IMR-90 (cell line): ENCODE results near the gene RAP2B. TPM values are rescaled to one million over a fixed set of nuclear protein-coding genes. Genes with fewer than 3 reads are reported as not detected.

ENCODE experiments used
- ATAC-seq: fragments of 200-7000 bp; cut with Tn5 transposase; 2 replicates; pipeline ENCODE4 v1.9.1; 2020; ENCODE audit warnings: low read depth, mild to moderate bottlenecking, moderate library complexity
- Bru-seq: library from RNA; stranded (reverse); fragments of 400-500 nt; gene quantifications from one replicate; lab custom pipeline; 2021; lab: Mats Ljungman, UMichigan
- BruChase-seq, 2 experiments: library from RNA; stranded (reverse); fragments of 400-500 nt; gene quantifications; one replicate each; lab custom pipeline; 2021; lab: Mats Ljungman, UMichigan
- BruUV-seq: library from RNA; stranded (reverse); fragments of 400-500 nt; replicated peaks from 2 replicates; lab custom pipeline; 2021; lab: Mats Ljungman, UMichigan
- CTCF ChIA-PET: fragments of 300-600 bp; formaldehyde crosslinking; extraction: SDS; loops from one replicate; lab custom pipeline; 2021; ENCODE audit warnings: antibody characterized with exemption; lab: Yijun Ruan, JAX
- POLR2A ChIA-PET: fragments of 300-600 bp; sonication (Branson Sonifier 250); formaldehyde crosslinking; loops from one replicate; lab custom pipeline; 2022; ENCODE audit warnings: antibody characterized with exemption; ENCODE audit not compliant: unreplicated experiment; lab: Charles Lee
- DNase-seq: peaks from one replicate; pipeline ENCODE4 v3.0.0; 2013
- H2AFZ ChIP-seq: replicated peaks from 2 replicates; pipeline ENCODE3; 2013; ENCODE audit warnings: low read length, mild to moderate bottlenecking; ENCODE audit not compliant: poor library complexity
- H2AK5ac ChIP-seq: 2 replicates; pipeline ENCODE4 v1.6.1; 2013; ENCODE audit warnings: low read depth, low read length, inconsistent platforms
- H2AK9ac ChIP-seq: replicated peaks from 2 replicates; pipeline ENCODE3; 2013; ENCODE audit warnings: mild to moderate bottlenecking, low read depth, low read length, moderate library complexity; ENCODE audit not compliant: poor library complexity
- H2BK120ac ChIP-seq: 2 replicates; pipeline ENCODE4 v1.6.1; 2013; ENCODE audit warnings: low read depth, low read length, inconsistent platforms
- H2BK15ac ChIP-seq: 3 replicates; pipeline ENCODE4 v1.6.1; 2013; ENCODE audit warnings: low read depth, low read length, inconsistent platforms
- H2BK20ac ChIP-seq: 2 replicates; pipeline ENCODE4 v1.6.1; 2013; ENCODE audit warnings: low read depth, mild to moderate bottlenecking, inconsistent platforms, low read length, moderate library complexity
- H2BK5ac ChIP-seq: 2 replicates; pipeline ENCODE4 v1.6.1; 2013; ENCODE audit warnings: mild to moderate bottlenecking, low read depth, low read length, inconsistent platforms; ENCODE audit not compliant: poor library complexity, severe bottlenecking
- H3K14ac ChIP-seq: replicated peaks from 2 replicates; pipeline ENCODE4 v1.6.1; 2013; ENCODE audit warnings: low read depth, low read length, inconsistent platforms
- H3K18ac ChIP-seq: 2 replicates; pipeline ENCODE4 v1.6.1; 2013; ENCODE audit warnings: low read depth, low read length, control low read depth
- H3K23ac ChIP-seq: 2 replicates; pipeline ENCODE4 v1.6.1; 2013; ENCODE audit warnings: low read depth, low read length, inconsistent platforms
- H3K27ac ChIP-seq: 2 replicates; pipeline ENCODE4 v1.5.1; 2013; ENCODE audit warnings: mild to moderate bottlenecking, control low read depth, low read length; ENCODE audit not compliant: insufficient read depth
- H3K27me3 ChIP-seq: 2 replicates; pipeline ENCODE4 v1.6.1; 2013; ENCODE audit warnings: low read length; ENCODE audit not compliant: control insufficient read depth, insufficient read depth
- H3K36me3 ChIP-seq: 2 replicates; pipeline ENCODE4 v1.6.1; 2013; ENCODE audit warnings: low read length, mixed read lengths; ENCODE audit not compliant: control insufficient read depth, insufficient read depth
- H3K4ac ChIP-seq: 2 replicates; pipeline ENCODE4 v1.6.1; 2013; ENCODE audit warnings: low read depth, low read length, inconsistent platforms
- H3K4me1 ChIP-seq: 2 replicates; pipeline ENCODE4 v1.6.1; 2013; ENCODE audit warnings: low read length, mixed read lengths; ENCODE audit not compliant: control insufficient read depth, insufficient read depth
- H3K4me2 ChIP-seq: 2 replicates; pipeline ENCODE4 v1.6.1; 2013; ENCODE audit warnings: low read depth, mild to moderate bottlenecking, control low read depth, low read length, moderate library complexity
- H3K4me3 ChIP-seq: 2 replicates; pipeline ENCODE4 v1.5.1; 2013; ENCODE audit warnings: low read depth, mild to moderate bottlenecking, control low read depth, low read length, moderate library complexity; ENCODE audit not compliant: insufficient read depth
- H3K56ac ChIP-seq: 2 replicates; pipeline ENCODE4 v1.6.1; 2013; ENCODE audit warnings: low read length, inconsistent platforms; ENCODE audit not compliant: insufficient read depth; ENCODE audit errors: extremely low read depth
- H3K79me1 ChIP-seq, 2 experiments: 2 replicates each; pipeline ENCODE4 v1.6.1; 2013; ENCODE audit warnings: low read length in 2 of 2, inconsistent platforms in 1 of 2, low read depth in 1 of 2
- H3K9ac ChIP-seq: 2 replicates; pipeline ENCODE4 v1.6.1; 2013; ENCODE audit warnings: low read depth, low read length, control low read depth
- H3K9me1 ChIP-seq: 2 replicates; pipeline ENCODE4 v1.6.1; 2013; ENCODE audit warnings: low read length, inconsistent platforms; ENCODE audit not compliant: insufficient read depth
- H3K9me3 ChIP-seq: 2 replicates; pipeline ENCODE4 v1.6.1; 2013; ENCODE audit warnings: low read length; ENCODE audit not compliant: control insufficient read depth, insufficient read depth
- H4K20me1 ChIP-seq: 2 replicates; pipeline ENCODE4 v1.6.1; 2013; ENCODE audit warnings: low read length, inconsistent platforms; ENCODE audit not compliant: insufficient read depth
- H4K5ac ChIP-seq: 2 replicates; pipeline ENCODE4 v1.6.1; 2013; ENCODE audit warnings: mild to moderate bottlenecking, low read depth, low read length, control low read depth
- H4K8ac ChIP-seq, 2 experiments: 2 replicates each; pipeline ENCODE4 v1.6.1; 2013; ENCODE audit warnings: low read depth in 2 of 2, low read length in 2 of 2, control low read depth in 1 of 2, inconsistent platforms in 1 of 2
- H4K91ac ChIP-seq: 2 replicates; pipeline ENCODE4 v1.6.1; 2013; ENCODE audit warnings: low read depth, low read length, inconsistent platforms; ENCODE audit not compliant: insufficient read depth
- FOS ChIP-seq: fragments of 150-350 bp; IDR thresholded peaks from 2 replicates; pipeline ENCODE4 v1.6.1; 2016; ENCODE audit warnings: low read depth, low read length
- MAFK ChIP-seq: IDR thresholded peaks from 2 replicates; pipeline ENCODE4 v1.6.1; 2012; ENCODE audit warnings: low read depth, low read length, improper control_type of control experiment
- MAZ ChIP-seq: IDR thresholded peaks from 2 replicates; pipeline ENCODE4 v1.6.1; 2012; ENCODE audit warnings: low read depth, mild to moderate bottlenecking, low read length, improper control_type of control experiment, moderate library complexity, borderline replicate concordance
- MXI1 ChIP-seq: IDR thresholded peaks from 2 replicates; pipeline ENCODE4 v1.6.1; 2012; ENCODE audit warnings: low read depth, mild to moderate bottlenecking, low read length, moderate library complexity, borderline replicate concordance
- RAD21 ChIP-seq: IDR thresholded peaks from 2 replicates; pipeline ENCODE4 v1.6.1; 2012; ENCODE audit warnings: low read length, improper control_type of control experiment
- RFX5 ChIP-seq: IDR thresholded peaks from 2 replicates; pipeline ENCODE4 v1.8.0; 2012; ENCODE audit warnings: low read depth, mild to moderate bottlenecking, low read length, moderate library complexity
- WGBS, 2 experiments: methylation state at CpG; one replicate each; pipeline versions ENCODE4 v1.1.5 to v1.1.7; 2013; ENCODE audit warnings: missing lambda C conversion rate in 2 of 2; ENCODE audit not compliant: insufficient read length in 1 of 2; ENCODE audit errors: extremely low coverage in 2 of 2; 5-methylcytosine and 5-hydroxymethylcytosine counted together
- dilution Hi-C: fragments of 300-500 bp; cut with HindIII; formaldehyde crosslinking; loops from one replicate; pipeline ENCODE4 v1.14.3; 2018; ENCODE audit warnings: low sequenced_read_pairs; ENCODE audit not compliant: unreplicated experiment
- in situ Hi-C: fragments of 300-500 bp; cut with MboI; formaldehyde crosslinking; loops from 3 replicates; pipeline ENCODE4 v1.14.3; 2019; ENCODE audit warnings: low sequenced_read_pairs, inconsistent platforms, mixed read lengths
- intact Hi-C: fragments of 100-400 bp; cut with micrococcal nuclease; formaldehyde crosslinking; loops from 2 replicates; pipeline ENCODE4 v1.10.0; 2022
- long read RNA-seq: library from polyadenylated mRNA; unstranded; transcript quantifications from one replicate; pipeline ENCODE4 v2.0.0, GENCODE V29; 2021; ENCODE audit not compliant: unreplicated experiment
- polyA plus RNA-seq, 3 experiments: library from polyadenylated mRNA; depleted of rRNA; stranded (reverse); fragments of >200 nt; gene quantifications; 2 replicates each; pipeline ENCODE4 v1.2.3, GENCODE V29; 2012; ENCODE audit warnings: low replicate concordance in 1 of 3
- total RNA-seq: library from RNA; depleted of rRNA; stranded (reverse); fragments of >200 nt; gene quantifications from 2 replicates; pipeline ENCODE4 v1.2.3, GENCODE V29; 2012; rRNA removed
- TF ChIP-seq, protein P1 (sequence below): fragments of 150-350 bp; IDR thresholded peaks from 2 replicates; pipeline ENCODE4 v1.6.1; 2017; ENCODE audit warnings: mild to moderate bottlenecking, antibody characterized with exemption, low read length, low read depth
- TF ChIP-seq, protein P2 (sequence below): conservative IDR thresholded peaks from 2 replicates; pipeline ENCODE4 v1.5.1; 2012; ENCODE audit warnings: mild to moderate bottlenecking, low read depth, low read length, improper control_type of control experiment
- TF ChIP-seq, protein P3 (sequence below): fragments of 150-350 bp; IDR thresholded peaks from 2 replicates; pipeline ENCODE4 v1.6.1; 2016; ENCODE audit warnings: low read depth, mild to moderate bottlenecking, low read length, moderate library complexity, borderline replicate concordance

RAP2B gene
- total RNA-seq (12.4 and 18.1 TPM in 2 replicates), polyA plus RNA-seq (2012; rRNA removed) (6.1 and 6.6 TPM in 2 replicates), Bru-seq, nascent RNA (percentile 73 among the genes with signal in this experiment), BruChase-seq, experiment 1, labeled RNA remaining after a 6-hour chase (percentile 75 among the genes with signal in this experiment), BruChase-seq, experiment 2, labeled RNA remaining after a 2-hour chase (percentile 95 among the genes with signal in this experiment)
- 6.3 and 6.4 TPM in 2 replicates for polyA plus RNA-seq (2012; cell fraction: cytosol; rRNA removed)
- 2.0 and 2.1 TPM in 2 replicates for polyA plus RNA-seq (2012; cell fraction: nucleus; rRNA removed; ENCODE audit: low replicate concordance)
- long read RNA-seq, full-length matches to known transcripts, result 30 of 30 reads
- long read RNA-seq, partial matches to known transcripts, result 0 of 30 reads
- long read RNA-seq, other reads (novel, unspliced or antisense), result 0 of 30 reads

DNA sequence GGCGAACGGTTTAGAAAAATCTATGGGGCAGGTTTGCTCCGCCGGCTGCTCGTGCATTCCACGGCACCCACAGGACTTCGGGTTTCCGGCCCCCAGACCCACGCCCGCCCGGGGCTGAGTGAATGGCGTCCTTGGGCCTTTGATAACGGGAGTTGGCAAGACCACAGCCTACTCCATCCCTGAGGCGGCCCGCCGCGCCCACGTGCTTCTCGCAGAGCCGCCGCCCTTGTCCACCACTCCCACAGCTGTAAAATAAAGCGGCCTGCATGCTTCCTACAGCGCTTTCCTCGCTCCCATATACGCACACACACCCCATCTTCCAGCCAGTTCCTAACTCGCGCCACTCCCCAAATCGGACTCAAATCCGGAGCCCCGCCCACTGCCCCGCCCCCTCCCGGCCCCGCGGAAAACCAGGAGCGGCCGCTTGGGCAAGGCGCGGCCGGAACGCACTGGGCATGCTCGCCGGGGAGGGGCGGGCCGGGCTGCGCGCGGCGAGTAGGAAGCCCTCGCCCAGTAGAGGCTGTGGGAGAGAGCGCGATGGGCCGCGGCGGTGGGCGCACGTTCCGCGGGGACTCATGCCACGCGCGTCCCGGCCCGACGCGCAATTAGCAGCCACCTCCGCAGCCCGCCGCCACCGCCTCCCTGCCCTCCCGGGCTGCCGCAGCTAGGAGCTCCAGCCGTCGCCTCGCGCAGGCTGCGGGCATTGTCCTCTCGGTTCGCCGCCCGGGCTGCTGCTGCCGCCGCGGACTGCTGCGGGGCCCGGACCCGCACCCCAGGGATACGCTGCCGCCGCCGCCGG is at the start of gene RAP2B:
Gene RAP2B, plus strand, starts transcription at position 513 of the 799 bp plus-strand sequence. CDS start 468 bp downstream, outside the sequence.
- H2AK5ac ChIP-seq, result peak within 1 kb of the TSS; percentile 71; the same call in 1 of the 2 replicates
- peak within 1 kb of the TSS; percentile 89 for H3K14ac ChIP-seq
- H2AK9ac ChIP-seq, result peak within 1 kb of the TSS; percentile 83
- CTCF ChIA-PET, result interaction anchor here (0.8 to 1.6 kb wide), 5 partner anchors 119 to 607 kb away, joined by 3 to 5 read pairs (median 3); no protein-coding TSS in a partner anchor
- H3K9me3 ChIP-seq, result no peaks in the 10 kb centered on the region
- BruUV-seq, result no TSS peak
- peak within 1 kb of the TSS; percentile 79 for H2BK5ac ChIP-seq
- H3K4me3 ChIP-seq, result peak within 1 kb of the TSS; percentile 97
- H3K27me3 ChIP-seq, result no peaks in the 10 kb centered on the region
- WGBS, 2 experiments, result 0% methylated on average over 53 of the region's 91 CpGs; no CpG with 5 or more reads in 1 of the 2 experiments
- H3K18ac ChIP-seq, result peak within 1 kb of the TSS; percentile 49
- peak within 1 kb of the TSS; percentile 88 for H3K23ac ChIP-seq
- peaks cover 4% of the 10 kb centered on the region; the same call in 1 of the 2 replicates for H3K4me1 ChIP-seq
- dilution Hi-C loops (no loop called here), intact Hi-C loops (loop anchor here (1.0 to 10.0 kb wide), 6 partner anchors 85 to 433 kb away; no protein-coding TSS in a partner anchor), in situ Hi-C loops (loop anchor here (10.0 to 25.0 kb wide), 3 partner anchors 123 to 600 kb away; no protein-coding TSS in a partner anchor)
- H3K9ac ChIP-seq, result peak within 1 kb of the TSS; percentile 90
- H2BK20ac ChIP-seq, result no peak within 1 kb of the TSS
- H2AFZ ChIP-seq, result peak within 1 kb of the TSS; percentile 94
- H4K8ac ChIP-seq, result peak within 1 kb of the TSS; percentile 25 to 27; a peak in 2 of 4 replicates
- H2BK120ac ChIP-seq, result no peak within 1 kb of the TSS; the same call in 1 of the 2 replicates
- H3K36me3 ChIP-seq, result no peaks in the 10 kb centered on the region
- H2BK15ac ChIP-seq, result no peak within 1 kb of the TSS
- POLR2A ChIA-PET, result interaction anchor here (1.0 to 1.7 kb wide), 3 partner anchors 89 to 119 kb away, joined by 3 to 6 read pairs (median 6); no protein-coding TSS in a partner anchor
- peak within 1 kb of the TSS; percentile 42; the same call in 1 of the 2 replicates for H4K5ac ChIP-seq
- peak; percentile 93 for DNase-seq
- H4K20me1 ChIP-seq, result peaks cover 36% of the 10 kb centered on the region
- peak within 1 kb of the TSS; percentile 65; the same call in 1 of the 2 replicates for H3K56ac ChIP-seq
- peaks cover 5% of the 10 kb centered on the region; the same call in 1 of the 2 replicates for H3K9me1 ChIP-seq
- H3K27ac ChIP-seq, result peak within 1 kb of the TSS; percentile 89
- H4K91ac ChIP-seq, result peak within 1 kb of the TSS; percentile 54; the same call in 1 of the 2 replicates
- peaks cover 0 to 3% of the 10 kb centered on the region in 2 experiments; a peak in 2 of 4 replicates for H3K79me1 ChIP-seq
- peak within 1 kb of the TSS; percentile 71 for H3K4ac ChIP-seq
- H3K4me2 ChIP-seq, result peak within 1 kb of the TSS; percentile 83
- ATAC-seq, result peak; percentile 75
- no peak for TF ChIP-seq FOS
- TF ChIP-seq, protein P1, sequence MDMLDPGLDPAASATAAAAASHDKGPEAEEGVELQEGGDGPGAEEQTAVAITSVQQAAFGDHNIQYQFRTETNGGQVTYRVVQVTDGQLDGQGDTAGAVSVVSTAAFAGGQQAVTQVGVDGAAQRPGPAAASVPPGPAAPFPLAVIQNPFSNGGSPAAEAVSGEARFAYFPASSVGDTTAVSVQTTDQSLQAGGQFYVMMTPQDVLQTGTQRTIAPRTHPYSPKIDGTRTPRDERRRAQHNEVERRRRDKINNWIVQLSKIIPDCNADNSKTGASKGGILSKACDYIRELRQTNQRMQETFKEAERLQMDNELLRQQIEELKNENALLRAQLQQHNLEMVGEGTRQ, result no peak
- TF ChIP-seq RFX5, result no peak
- peak; percentile 85 for TF ChIP-seq MXI1
- TF ChIP-seq, protein P2, sequence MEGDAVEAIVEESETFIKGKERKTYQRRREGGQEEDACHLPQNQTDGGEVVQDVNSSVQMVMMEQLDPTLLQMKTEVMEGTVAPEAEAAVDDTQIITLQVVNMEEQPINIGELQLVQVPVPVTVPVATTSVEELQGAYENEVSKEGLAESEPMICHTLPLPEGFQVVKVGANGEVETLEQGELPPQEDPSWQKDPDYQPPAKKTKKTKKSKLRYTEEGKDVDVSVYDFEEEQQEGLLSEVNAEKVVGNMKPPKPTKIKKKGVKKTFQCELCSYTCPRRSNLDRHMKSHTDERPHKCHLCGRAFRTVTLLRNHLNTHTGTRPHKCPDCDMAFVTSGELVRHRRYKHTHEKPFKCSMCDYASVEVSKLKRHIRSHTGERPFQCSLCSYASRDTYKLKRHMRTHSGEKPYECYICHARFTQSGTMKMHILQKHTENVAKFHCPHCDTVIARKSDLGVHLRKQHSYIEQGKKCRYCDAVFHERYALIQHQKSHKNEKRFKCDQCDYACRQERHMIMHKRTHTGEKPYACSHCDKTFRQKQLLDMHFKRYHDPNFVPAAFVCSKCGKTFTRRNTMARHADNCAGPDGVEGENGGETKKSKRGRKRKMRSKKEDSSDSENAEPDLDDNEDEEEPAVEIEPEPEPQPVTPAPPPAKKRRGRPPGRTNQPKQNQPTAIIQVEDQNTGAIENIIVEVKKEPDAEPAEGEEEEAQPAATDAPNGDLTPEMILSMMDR, result no peak
- TF ChIP-seq MAZ, result peak; percentile 91
- no peak for TF ChIP-seq MAFK
- no peak; the same call in 1 of the 2 replicates for TF ChIP-seq RAD21
- TF ChIP-seq, protein P3, sequence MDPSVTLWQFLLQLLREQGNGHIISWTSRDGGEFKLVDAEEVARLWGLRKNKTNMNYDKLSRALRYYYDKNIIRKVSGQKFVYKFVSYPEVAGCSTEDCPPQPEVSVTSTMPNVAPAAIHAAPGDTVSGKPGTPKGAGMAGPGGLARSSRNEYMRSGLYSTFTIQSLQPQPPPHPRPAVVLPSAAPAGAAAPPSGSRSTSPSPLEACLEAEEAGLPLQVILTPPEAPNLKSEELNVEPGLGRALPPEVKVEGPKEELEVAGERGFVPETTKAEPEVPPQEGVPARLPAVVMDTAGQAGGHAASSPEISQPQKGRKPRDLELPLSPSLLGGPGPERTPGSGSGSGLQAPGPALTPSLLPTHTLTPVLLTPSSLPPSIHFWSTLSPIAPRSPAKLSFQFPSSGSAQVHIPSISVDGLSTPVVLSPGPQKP, result no peak
